Posterior cingulate gyrus (tissue), 11 donors: Measurements from ENCODE around the gene SAAL1.

Experiments
- DNase-seq, 10 donors: peaks; one replicate each; pipeline versions ENCODE4 v3.0.0 to v3.0.0-alpha.2; 2020 to 2021; ENCODE audit warnings: mixed read lengths in 3 of 10
- intact Hi-C: fragments of 100-400 bp; cut with DNase I; formaldehyde crosslinking; loops from one replicate; pipeline ENCODE4 v1.15.1; 2023

Gene SAAL1

DNA sequence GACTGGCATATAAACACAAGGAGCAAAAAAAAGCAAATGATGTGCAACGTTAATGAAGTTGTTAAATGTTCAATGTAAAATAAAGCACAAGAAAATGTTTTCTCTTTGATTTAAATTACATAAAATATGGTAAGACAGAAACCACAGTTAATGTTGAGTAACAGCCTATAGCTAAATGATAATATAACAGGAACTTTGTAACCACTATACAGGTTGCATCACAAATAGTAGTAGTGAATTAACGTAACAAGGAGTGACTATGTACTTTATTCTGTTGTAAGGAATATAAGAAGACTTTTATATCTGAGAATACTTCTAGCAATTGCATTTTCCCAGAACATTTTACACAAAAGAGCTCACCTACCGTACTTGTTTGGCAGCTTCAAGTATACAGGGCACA, 16.9 kb downstream of the SAAL1 start:
- DNase-seq = no peak
- intact Hi-C loops = no loop called here

DNA sequence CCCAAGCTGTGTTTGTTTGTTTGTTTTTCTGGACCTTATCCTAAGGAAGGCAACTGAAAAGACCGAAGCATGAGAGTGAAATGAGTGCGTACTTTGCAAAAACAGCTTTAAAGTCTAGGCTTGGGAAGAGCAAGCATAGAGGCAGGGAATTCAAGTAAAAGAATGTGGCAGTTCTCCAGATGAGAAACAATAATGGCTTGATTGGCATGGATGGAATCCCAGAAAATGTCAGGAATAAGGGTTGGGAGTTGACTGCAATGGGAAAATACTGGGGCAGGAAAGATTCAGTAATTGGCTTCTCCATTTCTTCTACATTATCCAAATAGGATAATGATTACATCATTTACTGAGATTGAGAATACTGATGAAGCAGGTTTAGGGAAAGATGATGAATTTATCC, 17.5 kb downstream of the SAAL1 start:
- no peak for DNase-seq
- intact Hi-C loops = no loop called here

DNA sequence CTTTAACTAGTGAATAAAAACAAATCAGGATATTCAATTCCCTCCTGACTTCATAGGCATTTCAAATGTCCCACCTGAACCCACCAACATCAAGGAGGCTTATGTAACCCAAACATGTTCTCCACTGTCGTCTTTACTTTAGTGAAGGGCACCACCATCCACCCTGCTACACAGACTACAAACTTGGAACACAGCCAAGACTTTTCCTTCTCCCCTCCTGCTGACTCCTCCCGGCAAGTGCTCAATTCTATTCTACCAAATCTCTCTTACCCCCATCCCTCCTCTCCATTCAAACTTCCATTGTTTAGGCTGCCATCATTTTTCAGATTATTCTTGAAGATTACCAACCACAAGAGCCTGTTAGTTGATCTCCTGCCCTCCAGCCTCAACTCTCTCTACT, 24.3 kb downstream of the SAAL1 start:
- DNase-seq = no peak
- intact Hi-C loops = no loop called here

DNA sequence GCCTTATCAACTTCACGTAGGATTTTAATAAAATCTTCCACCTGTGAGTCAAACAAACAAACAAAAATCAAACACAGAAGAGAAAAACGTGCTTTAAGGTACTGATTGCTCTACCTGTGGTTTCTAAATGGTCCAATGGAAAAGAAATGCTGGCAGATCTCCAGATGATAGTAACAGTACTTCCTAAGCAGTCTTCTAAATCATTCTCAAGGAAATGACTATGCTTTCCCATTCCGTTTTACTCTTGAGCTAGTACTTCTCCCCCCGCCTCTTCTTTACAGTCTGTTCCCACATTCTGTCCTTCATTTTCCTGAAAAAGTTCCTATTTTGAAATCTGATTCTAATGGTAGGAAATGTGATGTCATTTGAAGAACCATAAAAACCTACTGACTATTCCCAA, 25.4 kb downstream of the SAAL1 start:
- intact Hi-C loops = no loop called here
- no peak for DNase-seq

DNA sequence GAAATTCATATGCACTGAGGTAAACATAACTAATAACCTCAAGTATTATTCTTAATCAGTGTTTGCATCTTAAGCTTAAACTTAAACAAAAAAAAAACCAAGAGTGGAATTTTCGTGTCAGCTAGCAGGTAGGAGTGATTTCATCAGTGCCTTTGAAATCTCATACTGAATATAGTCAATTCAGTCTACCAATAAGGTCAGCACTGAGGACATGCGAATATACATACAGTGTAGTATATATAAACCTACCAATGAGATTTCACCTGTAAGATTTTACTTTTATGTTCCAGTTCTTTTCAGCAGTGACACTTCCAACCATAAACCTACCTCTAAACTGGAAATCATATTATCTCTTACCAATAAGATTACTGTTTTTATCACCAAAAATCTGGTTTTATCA, 27.0 kb downstream of the SAAL1 start:
- no peak for DNase-seq

DNA sequence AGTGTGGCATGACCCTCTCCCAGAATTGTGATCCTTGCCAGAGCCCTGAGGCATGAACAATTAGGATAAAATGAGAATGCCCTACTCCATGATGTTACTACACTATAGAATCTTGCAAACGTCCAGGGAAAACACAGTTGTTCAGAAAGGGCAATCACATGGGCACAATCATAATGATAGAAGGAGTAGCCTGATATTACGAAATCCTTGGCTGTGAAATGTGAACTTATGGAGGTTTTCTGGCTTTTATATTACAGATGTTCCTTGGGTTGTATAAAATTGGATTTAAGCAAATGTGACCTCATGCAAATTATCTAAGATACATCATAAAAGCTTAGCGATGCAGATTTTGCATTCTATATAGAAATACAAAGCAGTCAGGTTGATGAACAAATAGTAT, 30.4 kb downstream of the SAAL1 start:
- intact Hi-C loops = no loop called here
- DNase-seq = no peak

More for the DNA sequence above, 27.0 kb downstream of the SAAL1 start:
- intact Hi-C loops = no loop called here

DNA sequence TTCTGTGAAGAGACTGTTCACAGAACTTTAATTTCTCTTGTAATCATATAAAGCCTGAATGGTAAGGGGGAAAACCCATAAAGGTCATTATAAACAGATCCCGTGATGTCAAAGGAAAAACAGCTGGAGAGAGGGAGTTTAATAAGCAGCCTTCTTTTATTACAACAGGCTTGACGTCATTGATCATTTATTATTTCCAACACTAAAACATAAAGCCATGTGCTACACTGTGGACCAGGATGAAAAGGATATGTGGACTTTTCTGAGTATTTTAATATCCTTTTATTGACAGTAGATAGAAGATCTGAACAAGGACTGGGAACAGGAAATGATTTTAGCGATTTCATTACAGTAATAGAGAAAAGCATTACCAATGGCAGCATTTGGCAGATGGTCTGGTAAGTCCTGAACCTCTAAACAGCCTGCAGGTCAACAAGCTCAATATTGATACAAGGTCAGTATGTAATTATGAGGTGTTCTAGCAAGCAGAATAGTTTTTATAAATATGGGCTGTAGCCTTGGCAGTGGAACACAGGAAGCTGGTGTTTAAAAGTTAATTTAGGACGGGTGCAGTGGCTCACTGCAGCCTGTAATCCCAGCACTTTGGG, 34.7 kb downstream of the SAAL1 start:
- intact Hi-C loops = no loop called here

DNA sequence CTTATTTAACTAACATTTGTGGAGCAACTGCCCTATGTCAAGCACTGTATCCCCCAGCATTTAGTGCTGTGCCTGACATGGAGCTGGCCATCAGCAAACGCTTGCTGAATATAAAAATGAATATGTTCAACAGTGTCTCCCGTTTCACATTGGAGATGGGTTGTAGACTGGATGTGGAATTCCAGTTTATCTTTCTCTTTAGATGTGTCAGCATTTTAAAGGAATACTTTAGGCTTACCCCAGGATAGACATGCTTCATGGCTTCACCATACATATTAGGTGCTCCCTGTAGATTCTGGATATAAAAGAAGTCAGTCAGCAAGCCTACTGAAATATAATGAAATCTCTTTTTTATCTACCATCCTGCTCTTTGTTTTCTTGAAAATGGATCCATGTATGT, 38.5 kb downstream of the SAAL1 start:
- DNase-seq = no peak
- intact Hi-C loops = no loop called here

More for the DNA sequence above, 34.7 kb downstream of the SAAL1 start:
- DNase-seq = no peak

DNA sequence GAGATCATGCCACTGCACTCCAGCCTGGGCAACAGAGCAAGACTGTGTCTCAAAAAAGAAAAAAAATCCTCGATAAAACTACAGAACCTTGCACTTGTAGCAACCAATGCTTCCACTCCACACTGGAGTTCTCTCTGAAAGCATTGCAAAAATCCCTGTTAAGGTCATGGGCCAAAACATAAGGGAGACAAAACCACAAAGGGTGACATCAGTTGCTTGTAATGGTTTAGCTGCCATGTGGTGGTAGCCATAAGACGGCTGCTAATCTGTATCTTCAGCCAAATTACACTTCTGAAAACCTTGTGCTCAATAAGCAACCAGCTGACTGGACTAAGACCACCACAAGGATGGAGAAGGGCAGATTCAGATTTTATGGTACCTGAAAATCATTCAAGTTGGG, 39.3 kb downstream of the SAAL1 start:
- no peak for DNase-seq
- intact Hi-C loops = no loop called here

DNA sequence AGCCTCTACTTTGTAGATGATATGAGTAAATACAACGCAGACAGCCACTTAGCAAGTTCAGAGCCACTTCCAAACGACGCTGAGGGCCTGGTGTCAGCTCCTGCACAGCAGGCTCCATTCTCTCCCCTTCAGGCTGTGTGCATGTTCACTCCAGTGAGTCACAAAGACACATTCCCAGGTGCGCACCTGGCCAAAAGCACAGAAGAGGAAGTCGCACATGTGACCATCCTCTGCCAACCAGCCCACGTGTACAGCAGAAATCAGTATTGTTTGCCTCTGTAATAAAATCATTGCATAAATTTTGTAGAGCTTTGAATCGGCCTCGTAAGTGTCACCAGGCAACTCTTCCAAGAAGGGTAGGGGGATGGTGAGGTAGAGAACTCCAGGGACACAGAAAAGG, 40.3 kb downstream of the SAAL1 start:
- intact Hi-C loops = no loop called here
- no peak for DNase-seq

DNA sequence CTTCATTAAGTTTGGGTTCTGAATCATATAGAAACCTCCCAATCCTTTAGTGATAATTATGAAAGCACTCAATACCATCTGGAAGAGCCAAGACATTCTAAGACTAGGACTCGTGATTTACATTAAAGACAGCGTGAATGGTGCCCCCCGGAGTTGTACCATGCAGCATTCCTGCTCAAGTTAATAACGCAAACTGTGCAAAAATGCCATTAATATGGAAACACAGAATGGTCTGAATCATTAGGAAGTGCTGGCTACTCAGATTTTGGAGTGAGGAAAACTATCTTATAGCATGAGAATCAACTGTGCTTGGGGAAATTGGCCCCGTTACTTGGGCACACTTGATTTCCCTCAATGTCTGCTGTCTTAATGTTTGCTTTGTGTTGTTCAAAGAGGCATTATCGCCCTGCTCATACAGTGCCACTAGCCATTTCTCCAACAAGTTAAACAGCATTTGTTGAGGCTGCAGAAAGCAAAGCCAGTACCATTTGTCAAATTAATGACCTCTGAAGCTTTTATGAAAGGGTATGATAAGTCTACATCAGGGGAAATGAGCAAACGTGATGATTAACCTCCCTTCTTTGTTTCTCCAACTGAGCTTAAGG, 41.3 kb downstream of the SAAL1 start:
- DNase-seq = no peak
- intact Hi-C loops = no loop called here

DNA sequence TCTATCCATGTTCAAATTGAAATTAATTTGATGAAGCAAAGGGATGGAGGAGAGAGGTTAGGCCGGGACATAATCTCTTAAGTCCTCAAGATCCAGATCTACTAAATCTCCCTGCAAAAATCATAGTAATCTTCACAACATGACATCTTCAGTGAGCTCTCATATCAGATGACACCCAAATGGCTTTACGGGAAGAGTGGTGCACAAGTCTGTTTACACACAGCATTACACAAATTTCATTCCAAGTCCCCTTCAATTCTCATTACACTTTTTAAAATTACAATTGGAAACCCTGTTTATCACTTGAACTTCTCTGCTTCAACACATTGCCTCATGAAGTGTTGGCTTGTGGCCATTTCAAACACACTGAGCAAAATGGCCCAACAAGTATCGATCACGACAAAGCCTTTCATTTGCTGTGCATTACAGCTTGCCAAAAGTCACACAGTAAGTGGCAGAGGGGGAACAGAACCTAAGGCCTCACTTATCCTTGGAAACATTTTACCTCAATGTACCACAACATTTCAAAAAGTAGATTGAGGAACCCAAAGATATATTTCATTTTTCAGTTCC, 41.9 kb downstream of the SAAL1 start:
- intact Hi-C loops = no loop called here
- no peak for DNase-seq

DNA sequence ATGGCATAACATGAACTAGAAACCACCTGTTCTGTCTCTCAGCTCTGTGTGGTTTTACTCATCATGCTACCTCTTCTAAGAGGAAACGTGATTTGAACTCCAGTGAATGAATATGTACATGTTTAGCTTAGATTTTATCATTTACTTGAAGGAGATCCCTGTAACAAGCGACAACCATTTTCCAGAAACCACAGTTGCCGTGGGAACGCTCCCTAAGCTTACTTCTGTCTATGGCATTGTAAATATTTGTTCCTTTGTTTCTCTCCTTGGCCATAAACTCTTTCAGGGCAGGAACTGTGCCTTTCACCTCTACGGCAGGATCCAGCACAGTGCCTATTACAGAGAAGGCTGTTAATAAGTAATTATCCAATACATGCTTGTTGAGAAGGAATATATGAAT, 42.8 kb downstream of the SAAL1 start:
- intact Hi-C loops = no loop called here

DNA sequence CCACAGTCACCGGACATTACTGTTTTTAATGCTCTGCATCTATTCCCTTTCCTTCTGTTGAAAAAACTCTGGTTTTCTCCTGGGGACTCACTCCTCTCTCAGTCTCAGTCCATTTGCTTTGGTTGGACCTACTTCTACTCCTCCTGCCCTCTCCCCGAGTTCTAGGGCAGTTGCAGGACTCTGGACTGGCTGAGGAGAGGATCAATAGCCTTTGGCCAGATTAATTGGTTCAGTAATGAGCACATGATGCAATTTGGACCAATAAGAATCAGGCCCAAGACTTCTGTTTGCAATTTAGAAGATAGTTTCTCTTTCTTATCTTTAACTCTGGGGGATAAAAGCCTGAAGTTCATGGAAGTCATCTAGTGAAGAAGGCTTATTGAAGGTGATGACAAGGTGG, 44.5 kb downstream of the SAAL1 start:
- intact Hi-C loops = no loop called here
- DNase-seq = no peak

More for the DNA sequence above, 42.8 kb downstream of the SAAL1 start:
- DNase-seq = no peak

DNA sequence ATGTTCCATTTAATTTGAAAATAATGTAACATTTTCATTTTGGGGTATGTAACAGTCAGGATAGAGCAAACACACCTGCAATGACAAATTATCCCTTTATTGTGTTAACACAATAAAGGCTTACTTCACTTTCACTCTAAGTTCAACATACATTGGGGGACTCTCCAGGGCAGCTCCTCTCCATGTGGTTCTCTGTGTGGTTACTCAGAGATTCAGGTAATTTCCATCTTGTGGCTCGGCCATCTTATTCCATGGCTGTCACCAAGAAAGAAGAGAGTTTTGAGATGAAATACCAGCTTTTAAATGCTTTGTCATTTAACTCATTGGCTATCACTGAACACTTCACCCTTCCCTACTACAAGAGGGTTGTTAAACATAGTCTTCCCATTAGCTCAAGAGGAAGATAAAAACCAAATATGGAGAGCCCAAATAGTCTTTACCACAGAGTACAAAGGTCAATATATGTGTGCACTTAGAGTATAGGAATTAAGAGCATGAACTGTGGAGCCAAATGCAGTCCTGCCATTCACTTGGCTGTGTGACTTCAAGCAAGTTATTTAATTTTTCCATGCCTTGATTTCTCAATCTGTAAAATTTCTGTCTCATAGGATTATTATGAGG, 49.2 kb downstream of the SAAL1 start:
- intact Hi-C loops = no loop called here
- no peak for DNase-seq

DNA sequence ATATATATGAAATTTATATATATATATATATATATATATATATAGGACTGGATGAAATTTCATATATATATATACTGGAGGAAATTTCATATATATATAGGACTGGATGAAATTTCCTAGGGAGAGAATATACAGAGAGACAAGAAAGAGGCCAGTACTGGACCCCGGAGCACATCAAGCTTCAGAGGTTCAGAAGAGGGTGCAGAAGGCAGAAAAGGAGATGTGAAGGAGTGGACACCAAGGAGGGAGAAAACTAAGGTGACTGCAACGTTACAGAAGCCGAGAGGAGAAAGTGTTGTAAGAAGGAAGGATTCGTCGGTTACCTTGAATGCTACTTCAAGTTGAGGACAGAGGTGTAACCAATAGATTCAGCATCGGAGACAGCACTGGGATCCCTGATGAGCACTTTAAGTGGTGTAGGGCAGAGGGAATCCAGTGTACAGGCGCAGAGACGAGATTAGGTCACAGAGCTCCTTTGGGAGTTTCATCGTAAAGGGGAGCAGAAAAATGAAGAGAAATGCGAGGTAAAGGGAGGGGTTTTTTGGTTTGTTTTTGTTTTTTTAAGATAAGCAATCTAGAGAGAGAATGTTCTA, 51.3 kb downstream of the SAAL1 start:
- intact Hi-C loops = no loop called here
- no peak for DNase-seq

DNA sequence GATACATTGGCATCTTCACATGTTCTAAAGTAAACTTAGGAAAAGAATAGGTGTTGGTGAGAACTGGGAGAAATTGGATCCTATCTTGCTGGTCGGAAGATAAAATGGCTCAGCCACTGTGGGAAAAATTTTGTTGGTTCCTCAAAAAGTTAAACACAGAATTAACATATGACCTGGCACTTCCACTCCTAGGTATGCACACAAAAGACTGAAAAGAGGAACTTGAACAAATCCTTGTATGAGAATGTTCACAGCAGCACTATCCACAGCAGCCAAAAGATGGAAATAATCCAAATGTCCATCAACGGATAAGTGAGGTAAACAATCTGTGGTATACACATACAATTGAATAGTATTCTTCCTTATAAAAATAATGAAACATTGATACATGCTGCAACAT, 55.0 kb downstream of the SAAL1 start:
- intact Hi-C loops = no loop called here
- DNase-seq = no peak

DNA sequence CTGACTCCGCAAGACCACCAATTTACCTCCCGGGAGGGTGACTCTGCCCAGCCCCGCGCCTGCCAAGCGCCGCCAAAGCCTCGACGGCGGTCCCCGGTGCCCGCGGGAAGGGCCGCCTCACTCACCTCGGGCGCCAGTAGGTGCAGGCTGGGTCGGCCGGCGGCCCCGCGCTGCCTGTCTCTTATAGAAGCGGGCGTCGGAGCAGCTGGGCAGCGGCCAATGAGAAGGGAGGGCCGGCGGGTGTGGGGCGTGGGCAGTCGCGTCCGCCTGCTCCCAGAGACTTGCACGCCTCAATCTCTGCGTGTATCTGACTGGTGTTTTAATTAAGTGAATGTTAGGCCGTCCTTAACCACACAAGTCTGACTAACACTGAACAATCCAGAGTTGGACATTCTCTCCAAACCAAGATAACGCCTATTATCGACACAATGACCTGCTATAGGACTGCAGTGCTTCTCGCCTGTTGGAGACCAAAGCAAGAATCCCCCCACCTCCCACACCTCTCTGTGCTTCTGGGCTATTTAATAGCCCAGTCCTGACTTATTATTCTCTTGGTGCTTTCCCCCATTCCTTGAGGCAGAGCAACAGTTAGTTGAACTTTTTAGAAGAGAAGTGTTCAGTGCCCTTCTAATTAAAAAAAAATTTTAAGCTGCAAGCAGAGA, 59.6 kb downstream of the SAAL1 start, which contains the start of gene TPH1:
TPH1 (minus strand) TSS at position 154 of the 662 bp plus-strand sequence. CDS start 5,507 bp downstream, outside the sequence.
- DNase-seq = peak in 3 of 10 donors; percentile 8 to 77 (median 62)

DNA sequence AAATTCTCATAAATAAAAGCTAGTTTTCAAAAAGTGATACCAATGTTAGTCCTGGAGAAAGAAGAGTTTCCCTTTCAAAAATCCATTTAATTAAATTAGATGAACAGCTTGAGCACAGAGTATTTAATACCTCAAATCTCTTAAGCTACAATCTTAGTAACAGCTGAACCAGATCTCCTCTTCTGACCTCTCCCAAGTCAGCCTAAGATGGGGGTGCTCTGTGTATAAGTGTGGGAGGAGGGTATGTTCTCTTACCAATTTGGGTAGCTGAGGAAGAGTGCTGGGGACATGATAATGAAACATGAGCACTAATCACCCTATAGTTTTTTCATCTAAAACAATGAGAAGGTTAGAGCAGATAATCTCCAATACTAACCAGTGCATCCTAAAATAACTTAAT, 69.4 kb downstream of the SAAL1 start:
- intact Hi-C loops = no loop called here
- DNase-seq = no peak

More for the DNA sequence above, 59.6 kb downstream of the SAAL1 start, which contains the start of gene TPH1:
- intact Hi-C loops = no loop called here
